GM12878 (cell line): ENCODE data around the gene GLS. TPM values are rescaled to one million over a fixed set of nuclear protein-coding genes. Genes with fewer than 3 reads are reported as not detected.

ENCODE experiments used
- ATAC-seq: fragments of 200-7000 bp; cut with Tn5 transposase; 3 replicates; pipeline ENCODE4 v1.9.1; 2020; ENCODE audit warnings: mild to moderate bottlenecking, moderate library complexity
- BruUV-seq: library from RNA; stranded (reverse); fragments of 400-500 nt; replicated peaks from 2 replicates; lab custom pipeline; 2021; lab: Mats Ljungman, UMichigan
- CTCF ChIA-PET: fragments of 300-600 bp; sonication (Branson Sonifier 250); formaldehyde crosslinking; extraction: SDS; loops from one replicate; lab custom pipeline; 2021; ENCODE audit warnings: inconsistent platforms; lab: Yijun Ruan, JAX
- POLR2A ChIA-PET: fragments of 350-600 bp; formaldehyde crosslinking; extraction: SDS; loops from one replicate; lab custom pipeline; 2021; ENCODE audit warnings: inconsistent platforms; lab: Charles Lee
- RAD21 ChIA-PET: fragments of 300-600 bp; sonication (Branson Sonifier 250); formaldehyde crosslinking; loops from one replicate; lab custom pipeline; 2023; ENCODE audit warnings: antibody characterized with exemption; ENCODE audit not compliant: unreplicated experiment; lab: Charles Lee
- SMC1A ChIA-PET: fragments of 300-600 bp; sonication (Branson Sonifier 250); formaldehyde crosslinking; loops from one replicate; lab custom pipeline; 2023; ENCODE audit not compliant: unreplicated experiment, uncharacterized antibody; lab: Charles Lee
- DNase-seq: peaks from one replicate; pipeline ENCODE4 v3.0.0-alpha.2; 2011; ENCODE audit warnings: low read depth, low spot score
- FAIRE-seq: peaks from 3 replicates; lab custom pipeline; 2011; peaks lifted over from hg19 to GRCh38; lab: Jason Lieb, UNC
- H2AFZ ChIP-seq: 2 replicates; pipeline ENCODE4 v1.6.0; 2011; ENCODE audit warnings: low read depth, low read length, control low read depth; ENCODE audit not compliant: control insufficient read depth
- H3K27ac ChIP-seq: 2 replicates; pipeline ENCODE4 v1.5.1; 2011; ENCODE audit warnings: control low read depth; ENCODE audit not compliant: control insufficient read depth, insufficient read depth
- H3K27me3 ChIP-seq, 2 experiments: replicated peaks in 1 of 2; 2 replicates each; pipeline versions ENCODE4 v1.6.0 to v1.6.1; 2011; ENCODE audit warnings: low read length in 1 of 2; ENCODE audit not compliant: control insufficient read depth in 2 of 2, insufficient read depth in 2 of 2
- H3K36me3 ChIP-seq, 2 experiments: 2 replicates each; pipeline ENCODE4 v1.5.1; 2011; ENCODE audit warnings: low read length in 1 of 2; ENCODE audit not compliant: control insufficient read depth in 2 of 2, insufficient read depth in 2 of 2
- H3K4me1 ChIP-seq: 2 replicates; pipeline ENCODE4 v1.6.1; 2011; ENCODE audit warnings: mild to moderate bottlenecking, low read length, moderate library complexity, mixed read lengths; ENCODE audit not compliant: control insufficient read depth, insufficient read depth
- H3K4me2 ChIP-seq: 2 replicates; pipeline ENCODE4 v1.6.0; 2011; ENCODE audit warnings: control low read depth; ENCODE audit not compliant: control insufficient read depth, insufficient read depth
- H3K4me3 ChIP-seq: fragments of 200-600 bp; sonication (generic); 2 replicates; pipeline ENCODE4 v1.5.1; 2016
- H3K79me2 ChIP-seq: 2 replicates; pipeline ENCODE4 v1.6.0; 2011; ENCODE audit warnings: low read length; ENCODE audit not compliant: control insufficient read depth, insufficient read depth
- H3K9ac ChIP-seq: 2 replicates; pipeline ENCODE4 v1.8.0; 2011; ENCODE audit warnings: low read length, control low read depth, mixed read lengths; ENCODE audit not compliant: control insufficient read depth, insufficient read depth
- H3K9me3 ChIP-seq: replicated peaks from 3 replicates; pipeline ENCODE4 v1.5.1; 2011; ENCODE audit warnings: mild to moderate bottlenecking, low read length; ENCODE audit not compliant: control insufficient read depth, insufficient read depth
- H4K20me1 ChIP-seq: 2 replicates; pipeline ENCODE4 v1.6.0; 2011; ENCODE audit not compliant: control insufficient read depth, insufficient read depth
- BCL11A ChIP-seq: IDR thresholded peaks from 2 replicates; pipeline ENCODE4 v1.6.1; 2011; ENCODE audit warnings: low read depth, low read length
- BCL3 ChIP-seq: IDR thresholded peaks from 2 replicates; pipeline ENCODE4 v1.6.1; 2011; ENCODE audit warnings: borderline replicate concordance, low read depth, mild to moderate bottlenecking, moderate library complexity, low read length; ENCODE audit not compliant: insufficient read depth, poor library complexity, severe bottlenecking
- CREB1 ChIP-seq: IDR thresholded peaks from 2 replicates; pipeline ENCODE4 v1.6.1; 2012; ENCODE audit warnings: low read depth, mild to moderate bottlenecking, inconsistent platforms
- FOXM1 ChIP-seq: IDR thresholded peaks from 2 replicates; pipeline ENCODE4 v1.6.1; 2012; ENCODE audit warnings: low read depth, mild to moderate bottlenecking, inconsistent platforms, low read length, moderate library complexity
- GATAD2B ChIP-seq: fragments of 450-650 bp; conservative IDR thresholded peaks from 2 replicates; pipeline ENCODE4 v1.6.1; 2017; ENCODE audit warnings: low read depth, mild to moderate bottlenecking, moderate library complexity
- HDAC2 ChIP-seq: fragments of 200-600 bp; sonication (generic); IDR thresholded peaks from 2 replicates; pipeline ENCODE4 v1.6.1; 2017
- IRF3 ChIP-seq: fragments of 450-650 bp; IDR thresholded peaks from 2 replicates; pipeline ENCODE4 v1.6.1; 2014; ENCODE audit warnings: mild to moderate bottlenecking
- IRF4 ChIP-seq: IDR thresholded peaks from 2 replicates; pipeline ENCODE4 v1.6.1; 2011; ENCODE audit warnings: low read depth, low read length
- JUNB ChIP-seq: IDR thresholded peaks from 2 replicates; pipeline ENCODE4 v1.6.1; 2016; ENCODE audit warnings: antibody characterized with exemption, mild to moderate bottlenecking
- LARP7 ChIP-seq: fragments of 450-650 bp; IDR thresholded peaks from 2 replicates; pipeline ENCODE4 v1.6.1; 2017; ENCODE audit warnings: mild to moderate bottlenecking
- MEF2A ChIP-seq: IDR thresholded peaks from 2 replicates; pipeline ENCODE4 v1.6.1; 2011; ENCODE audit warnings: low read depth, mild to moderate bottlenecking, low read length, moderate library complexity; ENCODE audit not compliant: insufficient read depth
- MEF2B ChIP-seq: fragments of 450-650 bp; IDR thresholded peaks from 2 replicates; pipeline ENCODE4 v1.6.1; 2018; ENCODE audit warnings: mild to moderate bottlenecking, moderate library complexity; ENCODE audit not compliant: partially characterized antibody, poor library complexity, severe bottlenecking
- NFIC ChIP-seq: IDR thresholded peaks from 2 replicates; pipeline ENCODE4 v1.6.1; 2012; ENCODE audit warnings: low read depth, mild to moderate bottlenecking, inconsistent platforms, low read length, moderate library complexity
- NRF1 ChIP-seq: conservative IDR thresholded peaks from 2 replicates; pipeline ENCODE4 v1.6.1; 2011; ENCODE audit warnings: mild to moderate bottlenecking, low read depth, low read length, improper control_type of control experiment
- RAD51 ChIP-seq: fragments of 450-650 bp; IDR thresholded peaks from 2 replicates; pipeline ENCODE4 v1.6.1; 2016; ENCODE audit warnings: moderate library complexity, mild to moderate bottlenecking, inconsistent platforms
- RB1 ChIP-seq: fragments of 450-650 bp; formaldehyde crosslinking; IDR thresholded peaks from 2 replicates; pipeline ENCODE4 v1.6.1; 2017; ENCODE audit warnings: mild to moderate bottlenecking, borderline replicate concordance
- STAT3 ChIP-seq: IDR thresholded peaks from 2 replicates; pipeline ENCODE4 v1.6.1; 2011; ENCODE audit warnings: low read depth, low read length, improper control_type of control experiment
- TARDBP ChIP-seq: IDR thresholded peaks from 2 replicates; pipeline ENCODE4 v1.6.1; 2016; ENCODE audit warnings: borderline replicate concordance
- WGBS: methylation state at CpG from one replicate; pipeline ENCODE4 v1.1.6; 2016; ENCODE audit warnings: low lambda C conversion rate; ENCODE audit not compliant: insufficient replicate concordance, insufficient coverage; ENCODE audit errors: missing lambda C conversion rate; 5-methylcytosine and 5-hydroxymethylcytosine counted together
- in situ Hi-C: fragments of 300-500 bp; cut with MboI; formaldehyde crosslinking; loops from 9 replicates; pipeline ENCODE4 v1.14.3; 2018; ENCODE audit warnings: mixed read lengths
- intact Hi-C: fragments of 100-400 bp; cut with micrococcal nuclease; formaldehyde crosslinking; loops from one replicate; pipeline ENCODE4 v1.14.2; 2022; ENCODE audit not compliant: unreplicated experiment
- polyA plus RNA-seq, 11 experiments: library from polyadenylated mRNA; depleted of rRNA in 4 of 11; unstranded in 6 of 11; stranded (reverse) in 5 of 11; fragments of >200 nt; fragmentation: Nextera tagmentation in 4 of 11; fragmentation: Illumina TruSeq in 1 of 11; extraction: Ambion mirVana in 4 of 11; extraction: Trizol in 1 of 11; gene quantifications; 1 replicate in 1 of 11; 2 replicates in 10 of 11; pipeline versions ENCODE4 v1.2.1 to v1.2.3, GENCODE V29; 2011 to 2016; ENCODE audit warnings: inconsistent platforms in 2 of 11, missing spikeins in 2 of 11, low read depth in 1 of 11
- total RNA-seq, 4 experiments: library from RNA; depleted of rRNA in 3 of 4; stranded (reverse); fragments of >200 nt in 3 of 4; fragmentation: Illumina TruSeq in 1 of 4; extraction: Trizol in 1 of 4; gene quantifications; 2 replicates each; pipeline versions ENCODE4 v1.2.1 to v1.2.3, GENCODE V29; 2013 to 2021

GLS gene
- total and polyA plus RNA-seq, 10 of the 15 experiments (the other 5 are each of a cell fraction or from before 2014, with no cell fraction given), result 15.7 to 145 (median 70.8) TPM

- TF ChIP-seq MEF2B, result no peak
- TF ChIP-seq IRF4, result no peak
- TF ChIP-seq RB1, result no peak
- no peak for TF ChIP-seq STAT3
- no peak for TF ChIP-seq FOXM1
- no peak for TF ChIP-seq RAD51
- no peak for TF ChIP-seq NFIC
- TF ChIP-seq BCL3, result no peak
- TF ChIP-seq GATAD2B, result no peak
Observed at GRCh38 chr2:190858817-190859216, 21.8 kb upstream of the GLS start (continued).

- BruUV-seq, result no TSS peak
- DNase-seq (no peak), FAIRE-seq (no peak), ATAC-seq (no peak)
- intact Hi-C loops, result no loop called here
- in situ Hi-C loops, result no loop called here
- ChIA-PET CTCF (interaction anchor here (1.0 kb wide), 1 partner anchor 9 kb away, joined by 4 read pairs; no protein-coding TSS in a partner anchor), SMC1A (interaction anchor here (0.5 to 2.0 kb wide), 2 partner anchors 9 to 125 kb away, joined by 3 to 7 read pairs; no protein-coding TSS in a partner anchor), POLR2A (no interaction called here), RAD21 (no interaction called here)
- no peaks in the 10 kb centered on the region for H3K79me2 ChIP-seq
- H3K4me1 ChIP-seq, result no peaks in the 10 kb centered on the region
- TF ChIP-seq BCL11A (no peak), HDAC2 (no peak), NFIC (no peak), JUNB (no peak), TARDBP (no peak), IRF3 (no peak), MEF2B (no peak), MEF2A (no peak), RAD51 (no peak), LARP7 (no peak), CREB1 (no peak), NRF1 (no peak)
- WGBS, result 77% methylated on average over 6 of the region's 6 CpGs
- no peak overlapping the region for H3K4me3 ChIP-seq
- no peak overlapping the region for H3K27ac ChIP-seq
- no peak overlapping the region for H3K4me2 ChIP-seq
- no peaks in the 10 kb centered on the region for H3K27me3 ChIP-seq
- no peaks in the 10 kb centered on the region for H4K20me1 ChIP-seq
- H3K9me3 ChIP-seq, result no peaks in the 10 kb centered on the region
- no peak overlapping the region for H3K9ac ChIP-seq
- no peak overlapping the region for H2AFZ ChIP-seq
- no peaks in the 10 kb centered on the region for H3K36me3 ChIP-seq
Observed at GRCh38 chr2:190859347-190860297, 21.0 kb upstream of the GLS start.
